GM18870 (cell line): ENCODE results near the gene FEM1A.
"Not testable (repeated sequence)": the region's sequence is repeated elsewhere in the genome, so short reads cannot be mapped to it uniquely, and the experiment has no call there.

ENCODE experiments used
- ATAC-seq: cut with Tn5 transposase; IDR thresholded peaks from one replicate; pipeline ENCODE4 v1.9.1; 2021; ENCODE audit warnings: moderate library complexity; ENCODE audit not compliant: unreplicated experiment

Gene FEM1A

DNA sequence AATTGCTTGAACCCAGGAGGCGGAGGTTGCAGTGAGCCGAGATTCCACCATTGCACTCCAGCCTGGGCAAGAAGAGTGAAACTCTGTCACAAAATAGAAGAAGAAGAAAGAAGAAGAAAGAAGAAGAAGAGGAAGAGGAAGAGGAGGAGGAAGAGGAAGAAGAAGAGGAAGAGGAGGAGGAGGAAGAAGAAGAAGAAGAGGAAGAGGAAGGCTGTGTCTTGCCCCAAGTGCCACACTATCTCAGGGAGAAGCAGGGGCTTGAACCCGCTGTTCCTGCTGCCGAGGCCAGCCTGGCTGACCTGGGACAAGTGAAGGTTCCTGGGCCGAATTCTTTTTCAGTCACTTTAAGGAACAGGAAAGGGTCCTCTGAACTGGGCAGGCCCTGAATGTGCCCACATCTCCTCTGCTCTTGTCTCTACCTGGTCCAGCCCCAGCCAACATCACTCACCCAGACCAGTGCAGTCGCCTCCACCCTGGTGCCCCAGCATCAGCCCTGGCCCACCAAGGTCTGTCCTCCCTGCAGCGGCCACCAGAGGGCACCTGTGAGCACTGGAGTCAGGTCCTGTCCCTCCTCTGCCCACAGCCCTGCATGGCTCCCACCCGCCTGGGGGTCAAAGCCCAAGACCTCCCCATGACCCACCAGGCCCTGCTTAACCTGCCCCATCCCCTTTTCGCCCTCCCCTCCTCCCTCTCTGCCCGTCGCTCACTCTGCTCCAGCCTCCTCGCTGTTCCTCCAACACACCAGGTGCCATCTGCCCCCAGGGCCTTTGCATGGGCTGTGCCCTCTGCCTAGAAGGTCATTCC is 20.0 kb downstream of the FEM1A start:
- no peak for ATAC-seq

- no peak for ATAC-seq
Measured at GRCh38 chr19:4814625-4815425, 23.3 kb downstream of the FEM1A start.

DNA sequence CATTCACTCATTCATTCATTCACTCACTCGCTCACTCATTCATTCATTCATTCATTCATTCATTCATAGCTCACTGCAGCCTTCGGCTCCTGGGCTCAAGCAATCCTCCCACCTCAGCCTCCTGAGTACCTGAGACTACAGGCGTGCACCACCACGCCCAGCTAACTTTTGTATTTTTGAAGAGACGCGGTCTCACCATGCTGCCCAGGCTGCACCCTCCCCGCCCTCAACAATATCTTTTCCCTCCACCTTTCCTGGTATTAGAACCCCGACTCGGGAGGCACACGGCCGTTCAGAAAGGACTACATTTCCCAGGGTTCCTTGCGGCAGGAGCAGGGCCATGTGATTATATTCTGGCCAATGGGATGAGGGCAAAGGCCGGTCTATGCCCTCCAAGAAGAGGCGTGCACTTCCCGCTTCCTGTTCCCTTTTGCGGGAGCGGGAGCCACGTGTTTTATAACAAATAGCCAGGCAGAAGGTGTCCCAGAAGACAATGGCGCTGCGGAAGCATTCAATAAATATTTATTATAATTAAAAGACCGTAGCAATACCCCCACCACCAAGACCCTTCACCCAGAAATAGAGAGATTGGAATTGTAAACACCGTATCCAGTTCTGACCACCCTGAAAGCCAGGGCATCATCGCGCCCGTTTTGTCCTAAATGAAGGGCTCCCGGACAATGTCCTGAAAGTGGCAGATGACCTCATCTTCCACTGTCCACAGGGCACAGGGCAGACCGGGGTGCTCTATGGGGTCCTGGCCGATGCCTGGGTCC is 24.1 kb downstream of the FEM1A start:
- ATAC-seq: no peak

DNA sequence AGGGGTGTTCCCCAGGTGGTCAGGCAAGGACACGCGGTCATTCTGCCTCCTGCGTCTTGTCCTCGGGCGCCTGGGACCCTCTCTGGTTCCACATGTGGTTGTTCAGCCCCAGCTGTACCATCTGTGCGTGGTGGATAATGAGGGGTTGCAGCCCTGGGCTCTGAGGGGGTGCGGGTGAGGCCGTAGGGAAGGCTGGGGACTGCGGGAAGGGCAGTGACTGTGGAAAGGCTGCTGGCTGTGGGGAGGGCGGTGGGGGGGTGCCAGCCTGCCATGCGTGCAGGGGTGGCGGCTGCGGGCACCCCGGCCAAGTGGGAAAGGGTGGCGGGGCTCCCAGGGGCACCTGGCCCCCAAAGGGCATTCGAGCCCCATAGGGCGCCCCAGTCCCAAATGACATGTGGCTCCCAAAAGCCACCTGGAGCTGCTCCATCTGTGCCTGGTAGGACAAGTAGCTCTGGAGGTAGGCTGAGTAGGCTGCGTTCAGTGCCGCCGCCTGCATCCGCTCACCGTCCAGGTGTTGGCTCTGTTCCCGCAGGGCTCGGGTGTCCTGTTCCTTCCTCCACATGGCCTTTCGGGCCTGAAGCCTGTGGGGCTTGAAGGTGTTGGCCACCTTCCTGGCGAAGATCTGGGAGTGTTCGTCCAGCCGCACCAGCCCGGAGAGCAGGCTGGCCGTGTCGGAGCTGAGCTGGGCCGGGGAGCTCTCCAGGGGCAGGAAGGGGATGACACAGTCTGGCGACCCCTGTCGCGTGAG is 24.8 kb downstream of the FEM1A start:
- ATAC-seq: no peak

DNA sequence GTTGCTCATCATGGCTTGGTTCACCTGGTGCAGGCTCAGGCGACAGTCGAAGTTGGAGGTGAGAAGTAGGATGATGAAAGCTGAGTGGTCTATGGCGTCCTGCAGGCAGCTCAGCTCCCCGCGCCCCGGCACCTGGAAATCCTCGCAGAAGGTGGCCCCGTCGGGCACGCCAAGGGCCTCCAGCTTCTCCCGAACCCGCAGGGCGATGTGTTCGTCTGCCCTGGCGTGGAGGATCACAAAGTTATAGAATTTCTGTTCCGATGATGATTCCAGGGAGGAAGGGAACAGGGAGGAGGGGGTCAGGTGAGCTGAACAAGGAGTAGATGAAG is 25.4 kb downstream of the FEM1A start:
- ATAC-seq: no peak

GRCh38 chr19:4817467-4818277 is 26.1 kb downstream of the FEM1A start:
- no peak for ATAC-seq

- no peak for ATAC-seq
Measured at GRCh38 chr19:4821265-4821664, 29.7 kb downstream of the FEM1A start.

DNA sequence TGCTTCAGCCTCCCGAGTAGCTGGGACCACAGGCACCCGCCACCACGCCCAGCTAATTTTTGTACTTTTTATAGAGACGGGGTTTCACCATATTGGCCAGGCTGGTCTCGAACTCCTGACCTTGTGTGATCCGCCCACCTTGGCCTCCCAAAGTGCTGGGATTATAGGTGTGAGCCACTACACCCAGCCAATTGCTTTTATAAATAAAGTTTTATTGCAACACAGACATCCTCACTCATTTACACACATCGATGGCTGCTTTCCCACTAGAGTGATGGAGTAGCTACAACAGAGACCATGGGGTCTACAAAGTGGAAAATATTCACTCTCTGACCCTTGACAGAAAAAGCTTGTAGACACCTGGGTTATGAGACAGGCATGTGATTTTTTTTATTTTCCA is 30.8 kb downstream of the FEM1A start:
- not testable (repeated sequence) for ATAC-seq

GRCh38 chr19:4823577-4823976 is 32.0 kb downstream of the FEM1A start:
- no peak for ATAC-seq

- no peak for ATAC-seq
Measured at GRCh38 chr19:4829001-4829712, 37.6 kb downstream of the FEM1A start.

DNA sequence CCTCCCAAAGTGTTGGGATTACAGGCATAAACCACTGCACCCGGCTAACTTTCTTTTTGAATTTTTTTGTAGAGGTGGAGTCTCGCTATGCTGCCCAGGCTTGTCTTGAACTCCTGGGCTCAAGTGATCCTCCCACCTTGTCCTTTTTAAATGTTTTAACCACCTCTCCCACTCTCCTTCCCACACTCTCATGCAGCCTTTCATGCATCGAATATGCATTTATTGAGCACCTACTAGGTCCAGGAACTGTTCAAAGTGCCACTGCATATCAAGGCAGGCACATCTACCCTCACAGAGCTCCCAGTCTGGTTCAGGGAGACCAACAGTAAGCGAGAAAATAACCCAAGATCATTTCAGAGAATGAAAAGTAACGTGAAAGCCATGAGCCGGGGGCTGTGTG is 38.8 kb downstream of the FEM1A start:
- ATAC-seq: no peak

DNA sequence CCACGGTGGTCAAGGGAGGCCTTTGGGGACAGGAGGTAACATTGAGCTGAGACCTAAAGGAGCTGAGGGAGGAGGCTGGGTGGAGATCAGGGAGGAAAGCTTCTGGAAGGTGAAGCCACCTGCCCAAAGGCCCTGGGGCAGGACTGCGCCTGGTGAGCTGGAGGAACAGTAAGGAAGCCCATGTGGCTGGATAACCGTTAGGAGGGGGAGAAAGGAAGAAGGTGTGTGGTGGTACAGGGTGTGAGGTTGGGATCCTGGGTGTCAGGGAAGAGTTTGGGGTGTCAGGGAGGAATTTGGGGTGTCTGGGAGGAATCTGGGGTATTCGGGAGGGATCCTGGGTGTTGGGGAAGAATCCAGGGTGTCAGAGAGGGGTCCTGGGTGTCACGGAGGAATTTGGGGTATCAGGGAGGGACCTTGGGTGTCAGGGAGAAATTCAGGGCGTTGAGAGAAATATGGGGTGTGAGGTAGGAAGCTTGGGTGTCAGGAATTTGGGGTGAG is 39.3 kb downstream of the FEM1A start:
- ATAC-seq: no peak

GRCh38 chr19:4831304-4831978 is 39.9 kb downstream of the FEM1A start, which contains the start of gene TICAM1:
Gene TICAM1 (minus strand): TSS chr19:4831712. CDS start chr19:4818377, 13,335 bp downstream.
- ATAC-seq: peak; percentile 40

- not testable (repeated sequence) for ATAC-seq
Measured at GRCh38 chr19:4831979-4832340, 40.4 kb downstream of the FEM1A start.

DNA sequence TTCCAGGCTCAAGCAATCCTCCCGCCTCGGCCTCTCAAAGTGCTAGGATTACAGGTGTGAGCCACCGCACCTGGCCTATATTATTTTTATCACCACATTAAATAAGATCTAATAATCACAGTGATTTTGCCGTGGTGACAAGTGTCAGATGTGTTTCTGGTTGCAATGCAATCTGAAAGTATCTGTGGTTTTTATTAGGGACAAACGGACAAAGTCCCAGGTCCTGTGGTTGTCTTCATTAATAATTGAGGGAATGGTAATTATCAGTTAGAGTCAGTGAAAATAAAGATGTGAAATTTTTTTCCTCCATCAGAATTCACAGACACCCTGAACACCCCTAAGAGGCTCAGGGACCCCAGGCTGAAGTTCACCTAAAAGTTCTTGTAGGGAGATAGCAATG is 41.2 kb downstream of the FEM1A start:
- no peak for ATAC-seq

DNA sequence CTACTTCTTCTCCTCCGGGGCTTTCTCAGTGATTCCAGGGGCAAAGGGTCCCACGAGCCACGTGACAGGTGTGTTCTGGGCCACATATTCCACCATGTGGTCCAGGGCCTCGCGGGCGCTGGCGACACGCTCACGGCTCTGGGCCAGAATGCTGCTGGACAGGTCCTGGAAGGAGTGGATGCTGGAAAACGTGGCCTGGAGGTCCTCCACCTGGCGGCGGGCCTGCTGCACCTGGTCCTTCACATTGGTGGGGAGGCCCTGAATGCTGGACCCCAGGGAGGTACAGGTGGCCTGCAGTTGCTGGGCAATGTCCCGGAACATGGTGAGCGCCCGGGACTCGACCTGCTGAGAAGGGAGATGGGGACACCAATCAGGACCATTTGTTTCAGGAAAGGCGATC is 47.7 kb downstream of the FEM1A start:
- ATAC-seq: no peak

GRCh38 chr19:4843647-4843965 is 52.1 kb downstream of the FEM1A start:
- no peak for ATAC-seq

- ATAC-seq: no peak
Measured at GRCh38 chr19:4844348-4845179, 53.0 kb downstream of the FEM1A start.
